GM19025 (cell line): ENCODE results near the gene CYP2E1.
"Not testable (repeated sequence)": the region's sequence is repeated elsewhere in the genome, so short reads cannot be mapped to it uniquely, and the experiment has no call there.

Source experiments
- ATAC-seq: cut with Tn5 transposase; IDR thresholded peaks from one replicate; pipeline ENCODE4 v1.9.1; 2021; ENCODE audit warnings: mild to moderate bottlenecking, low read depth, moderate library complexity; ENCODE audit not compliant: unreplicated experiment

CYP2E1 gene

DNA sequence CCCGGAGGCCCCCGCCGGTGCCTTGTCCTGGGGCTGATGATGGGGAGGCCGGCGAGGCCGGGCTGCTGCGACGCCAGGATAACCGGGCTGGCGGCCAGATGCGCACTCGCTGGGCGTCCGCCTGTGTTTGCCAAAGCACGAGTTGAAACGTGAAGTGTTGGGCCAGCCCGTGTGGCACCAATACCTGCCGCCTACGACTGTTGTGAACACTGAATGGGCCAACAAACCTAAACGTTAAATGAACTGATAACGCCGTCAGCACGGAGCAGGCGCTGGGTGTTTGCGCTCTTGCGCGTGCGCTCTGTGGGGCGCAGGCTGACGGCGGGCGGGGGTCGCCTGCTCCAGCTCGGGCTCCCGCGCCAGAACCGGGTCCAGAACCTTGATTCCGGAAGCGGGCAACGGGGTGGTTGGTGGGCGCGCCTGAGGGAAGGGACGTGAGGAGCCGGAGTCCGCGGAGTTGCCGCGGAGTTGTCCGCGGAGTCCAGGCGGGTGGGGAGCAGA is 658 bp downstream of the CYP2E1 start:
- no peak for ATAC-seq

DNA sequence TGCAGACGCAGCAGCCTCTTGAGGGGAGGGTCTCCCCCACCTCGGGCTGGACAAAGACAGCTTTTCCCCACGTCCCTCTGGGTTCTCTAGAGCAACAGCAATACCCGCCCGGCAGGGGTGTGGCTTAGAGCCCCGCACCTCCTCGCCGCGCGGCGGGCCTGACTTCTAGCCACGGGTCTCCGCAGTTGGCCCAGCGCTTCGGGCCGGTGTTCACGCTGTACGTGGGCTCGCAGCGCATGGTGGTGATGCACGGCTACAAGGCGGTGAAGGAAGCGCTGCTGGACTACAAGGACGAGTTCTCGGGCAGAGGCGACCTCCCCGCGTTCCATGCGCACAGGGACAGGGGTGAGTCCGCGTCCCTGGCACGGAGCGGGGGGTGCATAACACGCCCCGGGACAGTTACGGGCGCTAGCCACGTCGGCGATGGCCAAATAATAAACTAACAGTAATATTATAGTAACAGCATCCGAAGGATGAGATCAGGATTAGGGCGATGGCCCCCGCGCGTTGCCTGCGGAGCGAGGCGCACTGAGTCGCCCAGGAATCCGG is 1.2 kb downstream of the CYP2E1 start:
- no peak for ATAC-seq

DNA sequence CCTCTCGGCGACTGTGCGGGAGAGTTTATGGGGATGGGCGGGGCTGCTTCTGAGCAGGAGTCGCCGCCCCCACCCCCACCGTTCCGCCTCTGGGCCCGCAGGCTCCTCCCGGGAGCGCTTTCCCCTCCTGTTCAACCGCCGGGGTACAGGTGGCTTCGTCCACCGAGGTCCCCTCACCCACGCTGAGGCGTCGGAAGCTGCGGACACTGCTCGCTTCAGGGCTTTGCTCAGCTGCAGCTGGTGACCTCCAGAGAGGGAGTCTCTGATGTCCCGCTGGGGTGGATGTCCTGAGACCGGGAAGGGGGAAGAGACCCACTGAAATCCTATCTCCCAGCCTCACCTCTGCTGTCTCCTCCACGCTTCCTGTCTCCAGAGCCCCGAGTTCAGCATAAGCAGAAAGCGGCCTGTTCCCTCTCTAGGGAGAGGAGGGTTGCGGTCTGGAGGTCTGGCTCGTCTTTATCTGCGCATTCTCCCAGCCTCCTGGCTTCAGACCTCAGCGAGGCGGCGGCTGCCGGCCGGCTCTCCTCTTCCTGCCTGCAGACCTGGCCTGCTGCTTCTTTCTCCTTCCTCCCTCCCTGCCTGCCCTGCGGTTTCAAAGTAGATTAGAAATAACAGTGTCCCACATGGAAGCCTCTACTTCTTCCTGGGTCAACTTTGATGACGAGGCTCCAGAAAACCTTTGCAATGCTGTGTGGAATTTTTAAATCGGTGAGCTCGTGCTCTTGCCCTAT is 1.8 kb downstream of the CYP2E1 start:
- no peak for ATAC-seq

DNA sequence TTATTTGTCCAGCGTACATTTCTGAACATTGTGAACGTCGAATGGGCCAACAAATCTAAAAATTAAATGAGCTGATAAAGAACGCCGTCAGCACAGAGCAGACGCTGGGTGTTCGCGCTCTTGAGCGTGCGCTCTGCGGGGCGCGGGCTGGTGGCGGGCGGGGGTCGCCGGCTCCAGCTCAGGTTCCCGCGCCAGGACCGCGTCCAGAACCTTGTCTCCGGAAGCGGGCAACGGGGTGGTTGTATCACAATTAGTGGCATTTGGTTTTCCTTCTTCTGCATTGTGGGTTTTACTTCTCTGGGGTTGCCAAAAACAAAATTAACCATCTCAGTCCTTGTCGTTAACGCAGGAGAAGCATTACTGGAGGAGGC is 2.4 kb downstream of the CYP2E1 start:
- no peak for ATAC-seq

DNA sequence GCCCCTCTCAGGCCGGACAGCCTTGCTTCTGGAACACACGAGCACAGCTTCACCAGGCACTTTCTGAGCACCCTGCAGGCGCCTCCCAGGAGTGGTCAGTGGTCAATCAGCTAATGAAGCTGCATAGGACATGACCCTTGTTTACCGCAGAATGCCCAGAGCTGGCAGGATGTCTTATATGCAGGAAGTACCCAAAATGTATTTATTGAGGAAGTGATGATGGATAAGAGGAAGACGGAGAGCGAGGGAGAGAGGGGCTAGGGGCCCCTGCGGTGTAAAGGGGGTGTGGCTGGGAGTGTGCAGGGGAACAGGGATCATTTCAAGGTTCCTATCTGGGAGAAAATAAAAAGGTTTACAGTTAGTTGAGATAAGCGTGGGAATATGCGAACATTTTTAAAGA is 3.3 kb downstream of the CYP2E1 start:
- no peak for ATAC-seq

DNA sequence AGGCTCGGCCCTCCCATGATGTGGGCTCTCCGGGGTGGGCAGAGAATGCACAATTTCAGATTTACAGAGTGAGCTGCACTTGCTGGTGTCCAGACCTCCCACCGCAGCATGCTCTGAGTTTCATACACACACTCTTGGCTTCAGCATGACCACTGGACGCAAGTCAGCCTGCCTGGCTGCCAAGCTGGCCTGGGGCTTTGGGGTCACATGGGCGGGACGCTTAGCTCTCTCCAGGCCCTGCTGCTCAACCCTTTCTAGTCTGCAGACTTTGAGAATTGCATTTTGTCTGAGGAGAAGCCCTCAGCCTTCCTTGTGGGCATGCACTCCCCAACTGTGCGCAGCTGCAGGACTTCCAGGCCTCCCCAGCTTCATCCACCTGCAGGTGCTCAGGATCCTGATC is 5.7 kb downstream of the CYP2E1 start:
- no peak for ATAC-seq

DNA sequence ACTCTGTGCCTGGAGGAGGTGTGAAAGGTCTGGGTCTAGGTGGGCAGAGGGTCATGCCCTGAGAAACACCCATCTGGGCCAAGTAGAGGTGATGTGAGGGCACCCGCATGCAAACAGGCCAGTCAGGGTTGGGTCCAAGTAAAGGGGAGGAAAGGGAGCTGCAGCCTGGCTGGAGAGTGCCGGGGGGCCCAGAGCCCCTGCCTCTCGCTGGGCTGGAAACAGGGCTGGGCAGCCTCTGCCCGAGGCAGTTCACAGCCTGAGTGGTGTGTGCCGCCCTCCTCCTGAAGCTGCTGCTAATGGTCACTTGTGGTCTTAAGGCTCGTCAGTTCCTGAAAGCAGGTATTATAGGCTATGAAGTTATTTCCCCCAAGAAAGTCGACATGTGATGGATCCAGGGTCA is 7.3 kb downstream of the CYP2E1 start:
- no peak for ATAC-seq

DNA sequence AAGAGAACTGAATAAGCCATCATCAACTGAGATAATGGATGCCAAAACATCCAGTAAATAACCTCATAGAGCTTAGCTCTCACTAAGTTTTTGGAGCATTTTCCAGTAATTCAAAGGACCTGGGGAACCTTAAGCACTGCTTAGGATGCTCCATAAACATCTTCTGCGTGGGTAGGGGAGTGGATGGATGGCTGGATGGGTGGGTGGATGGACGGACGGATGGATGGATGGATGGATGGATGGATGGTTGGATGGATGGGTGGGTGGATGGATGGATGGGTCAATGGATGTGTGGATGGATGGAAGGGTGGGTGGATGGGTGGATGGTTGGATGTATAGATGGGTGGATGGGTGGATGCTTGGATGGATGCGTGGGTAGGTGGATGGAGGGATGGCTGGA is 9.0 kb downstream of the CYP2E1 start:
- ATAC-seq: no peak

DNA sequence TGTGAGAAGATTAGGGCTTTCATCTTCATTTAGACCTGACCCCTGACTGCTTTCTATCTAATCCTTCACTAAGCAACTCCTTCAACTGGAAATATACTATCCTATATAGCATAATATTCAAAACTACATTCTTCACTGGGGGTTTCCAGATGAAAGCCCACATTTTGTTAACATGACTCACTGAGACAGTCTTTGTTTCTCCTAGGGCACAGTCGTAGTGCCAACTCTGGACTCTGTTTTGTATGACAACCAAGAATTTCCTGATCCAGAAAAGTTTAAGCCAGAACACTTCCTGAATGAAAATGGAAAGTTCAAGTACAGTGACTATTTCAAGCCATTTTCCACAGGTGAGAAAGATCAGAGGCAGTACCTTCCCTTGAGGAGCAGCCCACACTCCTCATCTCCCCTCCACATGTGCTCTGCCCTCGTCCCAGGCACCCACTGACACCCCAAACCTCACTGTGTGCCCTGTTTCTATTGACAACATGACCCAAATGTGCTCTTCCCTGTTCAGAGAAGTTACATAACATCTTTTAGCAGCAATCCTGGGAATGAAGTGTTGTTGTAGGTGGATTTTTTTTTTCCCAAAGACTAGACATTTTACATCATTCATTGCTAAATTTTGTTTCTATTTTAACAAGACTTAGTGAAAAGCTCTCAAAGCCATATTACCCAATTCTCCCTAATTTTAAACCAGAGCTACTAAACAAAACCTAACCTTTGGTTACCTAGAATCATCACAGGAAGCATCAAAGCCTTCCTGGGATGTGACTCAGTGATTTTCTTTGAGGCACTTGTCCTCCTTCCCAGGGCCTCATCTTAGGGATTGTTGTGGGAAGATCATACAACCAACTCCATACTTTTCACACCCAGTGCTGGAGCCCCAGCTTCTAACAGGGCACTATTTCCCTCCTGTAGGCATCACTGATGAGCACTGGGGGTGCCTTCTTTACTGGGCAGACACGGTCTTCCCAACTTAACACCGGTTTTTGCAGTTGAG is 10.7 kb downstream of the CYP2E1 start:
- no peak for ATAC-seq

DNA sequence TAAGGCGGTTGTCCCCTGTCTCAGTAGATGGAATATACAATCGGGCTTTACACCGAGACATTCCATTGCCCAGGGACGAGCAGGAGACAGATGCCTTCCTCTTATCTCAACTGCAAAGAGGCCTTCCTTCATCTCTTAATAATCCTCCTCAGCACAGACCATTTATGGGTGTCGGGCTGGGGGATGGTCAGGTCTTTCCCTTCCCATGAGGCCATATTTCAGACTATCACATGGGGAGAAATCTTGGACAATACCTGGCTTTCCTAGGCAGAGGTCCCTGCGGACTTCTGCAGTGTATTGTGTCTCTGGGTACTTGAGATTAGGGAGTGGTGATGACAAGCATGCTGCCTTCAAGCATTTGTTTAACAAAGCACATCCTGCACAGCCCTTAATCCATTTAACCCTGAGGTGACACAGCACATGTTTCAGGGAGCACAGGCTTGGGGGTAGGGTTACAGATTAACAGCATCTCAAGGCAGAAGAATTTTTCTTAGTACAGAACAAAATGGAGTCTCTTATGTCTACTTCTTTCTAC is 14.3 kb downstream of the CYP2E1 start:
- ATAC-seq: not testable (repeated sequence)

DNA sequence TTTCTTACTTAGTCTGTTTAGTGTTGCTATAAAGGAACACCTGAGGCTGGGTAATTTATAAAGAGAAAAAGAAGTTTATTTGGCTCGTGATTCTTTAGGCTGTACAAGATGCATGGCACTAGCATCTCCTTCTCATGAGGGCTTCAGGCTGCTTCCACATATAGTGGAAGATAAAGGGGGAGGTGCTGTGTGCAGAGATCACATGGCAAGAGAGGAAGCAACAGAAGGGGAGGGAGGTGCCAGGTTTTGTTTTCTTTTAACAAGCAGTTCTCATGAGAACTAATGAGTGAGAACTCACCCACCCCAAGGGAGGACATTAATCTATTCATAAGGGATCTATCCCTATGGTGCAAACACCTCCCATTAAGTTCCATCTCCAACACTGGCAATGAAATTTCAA is 17.3 kb downstream of the CYP2E1 start:
- ATAC-seq: no peak

DNA sequence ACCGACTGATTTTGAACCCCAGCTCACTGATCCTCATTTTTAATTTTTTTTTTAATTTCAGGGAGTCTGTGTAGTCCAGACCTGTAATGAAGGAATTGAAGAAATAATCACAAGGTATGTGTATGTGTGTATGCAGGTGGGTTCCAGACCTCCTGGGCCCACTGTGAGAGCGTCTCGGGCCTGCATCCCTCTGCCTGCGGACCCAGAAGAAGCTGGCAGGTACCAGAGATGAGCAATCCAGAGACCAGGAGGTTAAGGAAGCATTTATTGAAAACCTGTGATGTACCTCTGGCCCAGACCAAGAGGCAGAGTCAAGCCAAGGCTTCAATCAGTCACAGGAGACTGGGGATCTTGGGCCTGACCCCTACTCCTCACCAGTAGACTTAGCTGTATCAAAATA is 27.4 kb downstream of the CYP2E1 start:
- ATAC-seq: no peak

DNA sequence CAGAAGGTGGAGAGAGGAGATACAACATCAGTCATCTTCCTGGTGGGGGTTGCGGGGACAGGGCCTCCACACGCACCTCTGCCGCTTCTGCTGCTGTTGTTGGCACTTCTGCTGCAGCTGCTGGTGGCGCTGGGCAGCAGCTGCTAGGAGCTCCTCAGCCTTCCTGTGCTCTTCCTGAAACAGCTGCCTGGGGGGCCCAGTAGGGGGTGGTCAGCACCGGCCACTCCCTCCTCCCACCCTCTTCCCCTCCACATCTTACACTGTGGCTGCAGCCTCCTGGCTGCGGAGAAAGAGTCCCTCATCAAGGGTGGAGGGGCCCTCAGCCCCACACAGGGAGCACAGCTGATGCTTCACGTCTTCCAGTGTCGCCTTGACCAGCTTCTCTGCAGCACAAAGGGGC is 28.4 kb downstream of the CYP2E1 start:
- ATAC-seq: no peak

DNA sequence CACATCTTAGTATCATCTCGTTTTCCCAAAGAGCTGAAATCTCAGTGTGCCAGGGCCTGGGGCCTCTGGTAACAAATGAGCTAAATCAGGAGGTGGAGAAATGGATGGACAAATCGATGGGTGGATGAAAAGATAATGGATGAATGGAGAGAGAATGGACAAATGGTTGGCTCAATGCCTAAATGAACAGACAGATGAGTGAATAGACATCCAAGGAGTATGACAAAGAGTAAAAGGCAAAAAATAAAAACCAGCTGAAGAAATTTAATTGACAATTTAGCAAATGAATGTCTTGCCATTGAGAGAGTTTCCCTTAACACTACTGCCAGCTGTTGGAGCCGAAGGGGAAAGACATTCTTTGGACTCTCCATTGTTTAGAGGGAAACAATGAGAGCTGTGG is 30.2 kb downstream of the CYP2E1 start:
- ATAC-seq: no peak

DNA sequence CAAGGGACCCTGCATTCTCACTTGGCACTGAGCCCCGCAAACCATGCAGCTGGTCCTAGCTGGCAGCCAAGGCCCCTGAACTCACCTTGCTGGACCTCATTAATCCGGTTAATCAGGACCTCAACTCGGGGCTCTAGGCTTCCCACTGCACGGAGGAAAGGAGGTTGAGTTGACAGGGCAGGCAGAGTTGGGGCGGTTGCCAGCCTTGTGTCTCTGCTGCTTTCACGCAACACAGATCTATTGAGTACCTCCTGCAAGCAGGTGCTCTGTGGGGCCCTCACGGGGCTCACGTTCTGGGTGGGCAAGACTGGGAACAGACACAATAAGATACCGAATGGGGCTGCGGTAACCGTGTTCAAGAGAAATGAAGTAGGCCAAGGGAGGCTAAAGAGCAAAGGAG is 32.1 kb downstream of the CYP2E1 start:
- no peak for ATAC-seq

DNA sequence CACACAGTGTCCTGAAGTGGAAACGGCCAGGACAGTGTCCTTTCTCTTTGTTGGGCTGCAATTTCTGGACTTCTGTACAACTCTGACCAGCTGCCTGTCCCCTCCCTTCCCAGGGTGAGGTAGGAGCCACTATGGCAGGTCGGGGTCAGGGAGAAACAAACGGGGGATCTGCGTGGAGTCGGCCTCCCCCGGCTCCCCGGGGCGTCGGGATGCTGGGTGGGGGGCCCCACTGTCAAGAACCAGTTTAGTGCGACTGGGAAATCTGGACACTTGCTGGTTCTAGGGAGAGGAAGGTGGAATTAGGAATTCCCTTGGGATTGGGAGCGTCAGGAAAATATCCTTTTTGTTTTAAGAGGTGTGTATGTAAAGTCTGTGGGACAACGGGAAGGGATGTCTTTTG is 37.7 kb downstream of the CYP2E1 start:
- no peak for ATAC-seq

DNA sequence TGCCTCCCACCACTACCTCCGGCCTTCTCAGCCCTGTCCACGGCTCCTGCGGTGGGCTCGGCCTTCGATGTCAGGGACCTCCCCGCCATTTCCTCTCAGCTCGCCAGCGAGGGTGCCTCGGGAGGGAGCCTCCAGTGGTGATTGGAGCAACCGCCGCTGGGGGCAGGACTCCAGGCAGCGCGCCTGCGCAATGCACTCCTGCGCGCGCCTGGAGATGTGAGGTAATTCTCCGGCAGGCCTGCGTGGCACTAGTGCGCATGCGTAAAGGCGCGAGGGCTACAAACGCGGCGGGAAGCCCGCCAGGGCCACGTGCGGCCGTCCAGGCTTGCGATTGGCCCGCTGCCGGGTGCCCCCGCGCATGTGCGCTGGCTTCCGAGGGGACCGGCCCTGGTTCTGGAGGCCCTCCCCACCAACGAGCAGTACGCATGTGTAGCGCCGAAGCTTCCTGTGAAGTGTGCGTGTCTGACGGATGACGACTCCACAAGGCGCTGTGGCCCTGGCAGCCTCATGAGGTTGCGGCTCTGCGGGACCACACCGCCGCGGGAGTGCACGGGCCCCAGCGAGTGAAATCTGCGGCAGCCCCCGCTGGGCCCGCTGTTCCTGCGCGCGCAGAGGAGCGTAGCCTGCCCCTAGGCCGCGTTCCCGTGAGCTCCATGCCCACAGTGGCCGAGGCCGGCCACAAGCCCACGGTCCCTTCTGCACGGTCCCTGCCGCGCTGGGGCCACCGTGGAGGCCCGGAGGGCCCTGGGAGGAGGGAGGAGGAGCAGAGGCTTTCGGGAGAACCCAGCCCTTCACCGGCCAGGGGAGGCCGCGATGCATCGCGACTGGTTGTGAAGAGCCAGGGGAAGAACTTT is 38.5 kb downstream of the CYP2E1 start, which contains the start of gene SYCE1:
TSS of gene SYCE1 (minus strand) at position 143 of the 854 bp plus-strand sequence. CDS start at position 89, 54 bp downstream.
- no peak for ATAC-seq

DNA sequence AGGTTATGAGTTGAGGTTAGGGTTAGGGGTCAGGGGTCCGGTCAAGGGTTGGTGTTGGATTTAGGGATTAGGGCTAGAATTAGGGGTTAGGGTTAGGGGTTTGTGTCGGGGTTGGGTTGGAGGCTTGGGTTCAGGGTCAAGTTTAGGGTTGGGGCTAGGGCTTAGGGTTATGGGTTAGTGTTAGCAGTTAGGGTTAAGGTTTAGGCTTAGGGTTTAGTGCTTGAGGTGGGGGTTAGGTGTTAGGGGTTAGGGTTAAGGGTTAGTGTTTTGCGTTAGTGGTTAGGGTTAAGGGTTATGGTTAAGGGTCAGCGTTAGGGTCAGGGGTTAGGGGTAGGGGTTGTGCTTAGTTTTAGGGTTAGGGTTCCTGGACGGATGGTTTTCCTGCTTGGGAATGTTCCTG is 40.0 kb downstream of the CYP2E1 start:
- ATAC-seq: no peak

DNA sequence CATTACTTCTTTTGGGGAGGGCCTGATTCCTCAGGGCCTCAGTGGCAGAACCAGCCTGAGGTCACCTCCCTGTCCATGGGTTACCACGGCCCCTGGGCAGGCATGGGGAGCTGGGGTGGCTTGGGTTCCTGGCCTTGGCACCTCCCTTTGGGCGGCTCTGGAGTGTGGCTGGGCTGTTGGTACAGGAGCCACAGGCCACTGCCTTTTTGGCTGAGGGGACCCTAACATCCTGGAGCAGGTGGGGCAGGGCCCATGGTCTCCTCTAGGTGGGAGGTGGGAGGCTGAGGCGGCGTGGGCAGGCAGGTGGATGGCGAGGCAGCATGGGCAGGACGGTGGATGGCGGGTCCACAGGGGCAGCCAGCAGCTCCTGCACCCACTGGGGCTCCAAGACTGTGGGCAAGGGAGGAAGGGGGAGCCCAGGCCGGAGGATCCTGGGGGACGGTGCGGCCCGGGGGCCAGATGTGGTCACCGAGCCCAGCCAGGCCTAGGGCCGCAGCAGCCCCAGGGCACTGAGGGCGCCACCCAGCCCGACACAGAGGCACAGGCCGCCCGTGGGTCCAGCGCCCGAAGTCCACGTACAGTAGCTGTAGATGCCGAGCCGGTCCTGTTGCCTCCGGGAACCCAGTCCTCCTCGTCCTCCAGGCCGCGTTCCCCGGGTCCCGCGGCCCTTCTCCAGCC is 40.6 kb downstream of the CYP2E1 start:
- no peak for ATAC-seq

DNA sequence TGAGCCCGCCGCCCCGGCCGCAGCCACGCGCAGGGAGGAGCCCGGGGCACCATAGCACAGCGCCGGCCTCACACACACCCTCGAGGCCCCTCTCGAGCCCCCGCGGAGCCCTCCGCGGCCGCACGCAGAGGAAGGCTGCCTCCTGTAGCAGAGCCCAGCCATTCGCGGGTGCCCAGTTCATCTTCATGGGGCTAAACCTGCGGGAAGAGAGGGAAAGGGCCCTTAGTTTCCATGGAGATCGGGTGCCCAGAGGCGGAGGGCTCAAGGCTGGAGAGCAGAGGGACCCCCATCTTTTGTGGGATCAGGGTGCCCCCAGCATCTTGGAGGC is 41.1 kb downstream of the CYP2E1 start:
- no peak for ATAC-seq
